ENCODE measurements around the gene SPRY1. TPM values are rescaled to one million over a fixed set of nuclear protein-coding genes. Genes with fewer than 3 reads are reported as not detected.
A peak's percentile ranks its signal among the peaks of the same experiment; 100 is the strongest.

Gene SPRY1
- total RNA-seq, 4 donors from 2014 or later, result 32.8 to 72.2 (median 50.9) TPM

DNA sequence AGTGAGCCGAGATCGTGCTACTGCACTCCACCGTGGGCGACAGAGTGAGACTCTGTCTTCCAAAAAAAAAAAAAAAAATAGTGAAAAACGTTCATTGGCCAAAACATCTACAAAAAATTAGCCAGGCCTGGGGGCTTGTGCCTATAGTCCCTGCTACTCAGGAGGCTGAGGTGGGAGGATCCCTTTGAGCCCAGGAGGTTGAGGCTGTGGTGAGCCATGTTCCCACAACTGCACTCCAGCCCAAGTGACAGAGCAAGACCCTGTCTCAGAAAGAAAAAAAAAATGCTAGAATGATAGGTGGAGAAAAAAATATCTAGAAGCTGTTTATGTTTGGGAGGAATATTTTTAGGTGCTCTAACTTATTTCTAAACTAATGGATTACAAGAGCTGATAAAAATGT, 14.9 kb downstream of the SPRY1 start:
- DNase-seq, result no peak
- no peaks in the 10 kb centered on the region for H3K9me3 ChIP-seq
- H3K4me3 ChIP-seq, result no peak overlapping the region
- ATAC-seq, result no peak
- peak overlapping the region; percentile 61 to 98 (median 80) for H3K27ac ChIP-seq
- in situ Hi-C loops (cut with MboI; ENCODE audit: low sequenced_read_pairs in 4 of 4), result loop anchor here (25.0 kb wide), 4 partner anchors 251 to 701 kb away; no protein-coding TSS in a partner anchor
- H3K4me1 ChIP-seq, result peaks cover 58% of the 10 kb centered on the region in 2 donors
- H3K27me3 ChIP-seq, result no peaks in the 10 kb centered on the region
- intact Hi-C loops (cut with DNase I; ENCODE audit: low total_unique reads), result no loop called here
- no peak for TF ChIP-seq POLR2A (IDR thresholded peaks at IDR 0.05)
- TF ChIP-seq, protein P1, sequence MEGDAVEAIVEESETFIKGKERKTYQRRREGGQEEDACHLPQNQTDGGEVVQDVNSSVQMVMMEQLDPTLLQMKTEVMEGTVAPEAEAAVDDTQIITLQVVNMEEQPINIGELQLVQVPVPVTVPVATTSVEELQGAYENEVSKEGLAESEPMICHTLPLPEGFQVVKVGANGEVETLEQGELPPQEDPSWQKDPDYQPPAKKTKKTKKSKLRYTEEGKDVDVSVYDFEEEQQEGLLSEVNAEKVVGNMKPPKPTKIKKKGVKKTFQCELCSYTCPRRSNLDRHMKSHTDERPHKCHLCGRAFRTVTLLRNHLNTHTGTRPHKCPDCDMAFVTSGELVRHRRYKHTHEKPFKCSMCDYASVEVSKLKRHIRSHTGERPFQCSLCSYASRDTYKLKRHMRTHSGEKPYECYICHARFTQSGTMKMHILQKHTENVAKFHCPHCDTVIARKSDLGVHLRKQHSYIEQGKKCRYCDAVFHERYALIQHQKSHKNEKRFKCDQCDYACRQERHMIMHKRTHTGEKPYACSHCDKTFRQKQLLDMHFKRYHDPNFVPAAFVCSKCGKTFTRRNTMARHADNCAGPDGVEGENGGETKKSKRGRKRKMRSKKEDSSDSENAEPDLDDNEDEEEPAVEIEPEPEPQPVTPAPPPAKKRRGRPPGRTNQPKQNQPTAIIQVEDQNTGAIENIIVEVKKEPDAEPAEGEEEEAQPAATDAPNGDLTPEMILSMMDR (IDR thresholded peaks at IDR 0.05 in 4 of 5, conservative IDR thresholded peaks at IDR 0.05 in 1 of 5), result no peak
- H3K36me3 ChIP-seq, result no peaks in the 10 kb centered on the region

DNA sequence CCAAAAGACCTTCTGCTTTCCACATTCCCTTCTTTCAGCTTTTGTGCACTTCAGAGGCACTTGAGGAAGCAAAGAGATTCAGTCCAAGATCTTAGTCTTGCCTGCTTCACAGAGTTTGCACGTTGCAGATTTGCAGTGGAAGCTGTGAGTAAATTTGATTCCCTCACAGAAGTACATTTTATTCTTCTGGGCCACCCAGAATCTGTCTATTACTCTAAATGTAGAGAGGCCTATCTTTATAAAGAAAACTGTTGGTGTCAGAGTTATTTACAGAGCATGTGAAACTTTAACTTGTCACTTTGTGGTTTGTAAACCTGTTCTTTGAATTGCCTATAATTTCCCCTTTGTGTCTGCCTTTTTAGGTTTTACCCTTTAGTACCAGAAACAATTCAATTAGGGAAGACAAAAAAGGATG, 15.5 kb downstream of the SPRY1 start:
- ATAC-seq (no peak), DNase-seq (no peak)
- H3K9me3 ChIP-seq, result no peaks in the 10 kb centered on the region
- in situ Hi-C loops (cut with MboI; ENCODE audit: low sequenced_read_pairs in 4 of 4) (loop anchor here (25.0 kb wide), 4 partner anchors 250 to 700 kb away; no protein-coding TSS in a partner anchor), intact Hi-C loops (cut with DNase I; ENCODE audit: low total_unique reads) (no loop called here)
- H3K4me1 ChIP-seq, result peaks cover 52 to 55% of the 10 kb centered on the region in 2 donors
- H3K27me3 ChIP-seq, result no peaks in the 10 kb centered on the region
- peak overlapping the region; percentile 61 to 98 (median 80) for H3K27ac ChIP-seq
- no peaks in the 10 kb centered on the region for H3K36me3 ChIP-seq
- TF ChIP-seq, protein P1 (IDR thresholded peaks at IDR 0.05 in 4 of 5, conservative IDR thresholded peaks at IDR 0.05 in 1 of 5), result no peak
- TF ChIP-seq POLR2A (IDR thresholded peaks at IDR 0.05), result no peak
- H3K4me3 ChIP-seq, result no peak overlapping the region

DNA sequence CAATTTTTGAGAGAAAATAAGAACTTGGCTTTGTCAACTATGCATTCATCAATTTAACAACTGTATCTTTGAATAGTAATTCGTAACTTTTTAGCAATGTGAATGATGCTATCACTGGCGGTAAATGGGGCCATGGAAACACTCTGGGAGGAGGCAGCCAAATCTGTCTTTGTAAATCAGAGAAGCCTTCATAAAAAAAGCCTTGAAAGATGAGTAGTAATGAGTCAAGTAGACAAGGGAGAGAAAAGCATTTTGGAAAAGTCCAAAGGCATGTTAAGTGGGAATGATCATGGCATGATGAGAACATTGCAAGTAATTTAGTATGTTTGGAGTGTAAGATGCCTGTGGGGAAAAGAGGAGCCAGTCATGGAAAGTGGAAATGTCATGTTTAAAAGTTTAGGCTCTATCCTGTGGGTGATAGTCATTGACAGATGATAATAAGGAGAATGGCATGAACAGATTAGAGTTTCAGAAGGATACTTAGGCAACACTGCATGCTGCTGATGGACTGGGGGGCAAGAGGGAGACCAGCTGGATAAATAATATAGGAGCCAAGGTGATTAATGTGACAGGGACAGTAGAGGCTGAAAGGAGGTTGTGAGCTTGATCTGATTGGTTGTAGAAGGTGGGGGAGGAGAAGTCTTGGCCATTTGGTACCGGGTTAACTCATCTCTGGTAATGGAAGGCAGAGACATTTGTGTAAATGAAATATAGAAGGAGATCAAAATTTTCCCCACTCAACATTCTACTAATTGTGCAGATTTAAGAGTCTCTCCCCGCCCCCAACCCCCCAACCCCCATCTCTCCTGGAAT, 16.3 kb downstream of the SPRY1 start:
- ATAC-seq (peak; percentile 15 to 61), DNase-seq (no peak)
- peak overlapping the region; percentile 61 to 98 (median 80) for H3K27ac ChIP-seq
- no peak overlapping the region for H3K4me3 ChIP-seq
- H3K36me3 ChIP-seq, result no peaks in the 10 kb centered on the region
- TF ChIP-seq POLR2A (IDR thresholded peaks at IDR 0.05), result no peak
- TF ChIP-seq, protein P1 (IDR thresholded peaks at IDR 0.05 in 4 of 5, conservative IDR thresholded peaks at IDR 0.05 in 1 of 5), result no peak
- no peaks in the 10 kb centered on the region for H3K9me3 ChIP-seq
- H3K4me1 ChIP-seq, result peaks cover 48 to 56% of the 10 kb centered on the region in 2 donors
- in situ Hi-C loops (cut with MboI; ENCODE audit: low sequenced_read_pairs in 4 of 4), result loop anchor here (25.0 kb wide), 4 partner anchors 249 to 699 kb away; no protein-coding TSS in a partner anchor
- H3K27me3 ChIP-seq, result no peaks in the 10 kb centered on the region
- intact Hi-C loops (cut with DNase I; ENCODE audit: low total_unique reads), result no loop called here

DNA sequence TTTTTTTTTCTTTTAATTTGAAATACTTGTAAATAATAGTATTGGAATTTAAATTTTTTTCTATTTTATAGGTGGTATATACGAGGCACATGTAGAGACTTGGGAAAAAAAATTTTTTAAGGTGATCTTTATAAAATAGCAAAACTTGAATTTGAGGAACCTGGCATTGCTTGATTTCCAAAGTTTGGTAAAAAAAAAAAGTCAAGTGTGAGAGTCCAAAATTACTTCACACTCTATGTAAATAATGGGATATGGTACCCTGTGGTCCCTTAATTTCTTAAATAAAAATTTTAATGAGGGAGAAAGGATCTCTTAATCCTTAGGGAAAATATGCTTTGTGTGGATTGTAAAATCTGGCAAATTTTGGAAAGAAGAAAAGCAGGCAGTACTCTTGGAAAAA, 19.0 kb downstream of the SPRY1 start:
- in situ Hi-C loops (cut with MboI; ENCODE audit: low sequenced_read_pairs in 4 of 4) (loop anchor here (25.0 kb wide), 4 partner anchors 247 to 697 kb away; no protein-coding TSS in a partner anchor), intact Hi-C loops (cut with DNase I; ENCODE audit: low total_unique reads) (no loop called here)
- no peak for ATAC-seq
- DNase-seq, result no peak
- no peak overlapping the region for H3K4me3 ChIP-seq
- TF ChIP-seq, protein P1 (IDR thresholded peaks at IDR 0.05 in 4 of 5, conservative IDR thresholded peaks at IDR 0.05 in 1 of 5), result no peak
- TF ChIP-seq POLR2A (IDR thresholded peaks at IDR 0.05), result no peak
- H3K4me1 ChIP-seq, result peaks cover 40 to 42% of the 10 kb centered on the region in 2 donors
- H3K27me3 ChIP-seq, result no peaks in the 10 kb centered on the region
- H3K9me3 ChIP-seq, result no peaks in the 10 kb centered on the region
- H3K36me3 ChIP-seq, result no peaks in the 10 kb centered on the region
- H3K27ac ChIP-seq, result peak overlapping the region in 1 of 4 donors; percentile 21
